ENCODE measurements around the gene MEF2A.

MEF2A gene

DNA sequence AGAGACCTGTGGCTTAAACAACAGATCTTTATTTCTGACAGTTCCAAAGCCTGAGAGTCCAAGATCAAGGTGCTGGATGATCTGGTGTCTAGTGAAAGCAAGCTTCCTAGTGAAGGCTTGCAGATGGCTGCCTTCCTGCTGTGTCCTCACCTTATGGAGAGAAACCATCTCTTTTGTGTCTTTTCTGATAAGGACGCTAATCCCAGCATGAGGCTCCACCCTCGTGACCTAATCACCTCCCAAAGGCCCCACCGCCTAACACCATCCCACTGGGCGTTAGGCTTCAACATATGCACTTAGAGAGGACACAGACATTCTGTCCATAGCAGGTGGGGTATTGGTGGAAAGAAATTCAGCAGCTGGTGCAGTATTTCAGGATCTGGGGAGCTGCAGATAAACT is 187.3 kb downstream of the MEF2A start:
- Histone ChIP-seq H3K9me3 (ENCODE audit: control insufficient read depth, insufficient read depth, low read depth, low read length) (no peaks in the 10 kb centered on the region), H3K27ac (ENCODE audit: extremely low read depth, low read depth, low read length) (no peak overlapping the region), H3K4me3 (ENCODE audit: low read depth, low read length) (no peak overlapping the region), H3K36me3 (ENCODE audit: control insufficient read depth in 2 of 2, insufficient read depth in 1 of 2, low read length in 2 of 2) (no peaks in the 10 kb centered on the region), H3K4me1 (ENCODE audit: control insufficient read depth, insufficient read depth, low read length) (no peaks in the 10 kb centered on the region)
- ChIA-PET CTCF (interaction anchor here (0.6 to 1.1 kb wide), 7 partner anchors 18 to 481 kb away, joined by 3 to 7 read pairs (median 4); no protein-coding TSS in a partner anchor), POLR2A (interaction anchor here (0.8 kb wide), 1 partner anchor 20 kb away, joined by 3 read pairs; the partner anchor contains the start of gene LYSMD4)
- TF ChIP-seq KLF16 (tag by site-specific recombination; IDR thresholded peaks at IDR 0.05) (no peak), ZNF175 (tag by site-specific recombination; IDR thresholded peaks at IDR 0.05) (no peak), ZNF24 (tag by site-specific recombination; IDR thresholded peaks at IDR 0.05) (no peak), ZNF426 (tag by site-specific recombination; IDR thresholded peaks at IDR 0.05) (no peak), ZNF266 (tag by site-specific recombination; IDR thresholded peaks at IDR 0.05; ENCODE audit: low read depth) (no peak), OSR2 (tag by site-specific recombination; IDR thresholded peaks at IDR 0.05) (no peak)
- TF ChIP-seq, protein P1, sequence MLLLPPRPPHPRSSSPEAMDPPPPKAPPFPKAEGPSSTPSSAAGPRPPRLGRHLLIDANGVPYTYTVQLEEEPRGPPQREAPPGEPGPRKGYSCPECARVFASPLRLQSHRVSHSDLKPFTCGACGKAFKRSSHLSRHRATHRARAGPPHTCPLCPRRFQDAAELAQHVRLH (tag by site-specific recombination; IDR thresholded peaks at IDR 0.05), result no peak
- TF ChIP-seq, protein P2, sequence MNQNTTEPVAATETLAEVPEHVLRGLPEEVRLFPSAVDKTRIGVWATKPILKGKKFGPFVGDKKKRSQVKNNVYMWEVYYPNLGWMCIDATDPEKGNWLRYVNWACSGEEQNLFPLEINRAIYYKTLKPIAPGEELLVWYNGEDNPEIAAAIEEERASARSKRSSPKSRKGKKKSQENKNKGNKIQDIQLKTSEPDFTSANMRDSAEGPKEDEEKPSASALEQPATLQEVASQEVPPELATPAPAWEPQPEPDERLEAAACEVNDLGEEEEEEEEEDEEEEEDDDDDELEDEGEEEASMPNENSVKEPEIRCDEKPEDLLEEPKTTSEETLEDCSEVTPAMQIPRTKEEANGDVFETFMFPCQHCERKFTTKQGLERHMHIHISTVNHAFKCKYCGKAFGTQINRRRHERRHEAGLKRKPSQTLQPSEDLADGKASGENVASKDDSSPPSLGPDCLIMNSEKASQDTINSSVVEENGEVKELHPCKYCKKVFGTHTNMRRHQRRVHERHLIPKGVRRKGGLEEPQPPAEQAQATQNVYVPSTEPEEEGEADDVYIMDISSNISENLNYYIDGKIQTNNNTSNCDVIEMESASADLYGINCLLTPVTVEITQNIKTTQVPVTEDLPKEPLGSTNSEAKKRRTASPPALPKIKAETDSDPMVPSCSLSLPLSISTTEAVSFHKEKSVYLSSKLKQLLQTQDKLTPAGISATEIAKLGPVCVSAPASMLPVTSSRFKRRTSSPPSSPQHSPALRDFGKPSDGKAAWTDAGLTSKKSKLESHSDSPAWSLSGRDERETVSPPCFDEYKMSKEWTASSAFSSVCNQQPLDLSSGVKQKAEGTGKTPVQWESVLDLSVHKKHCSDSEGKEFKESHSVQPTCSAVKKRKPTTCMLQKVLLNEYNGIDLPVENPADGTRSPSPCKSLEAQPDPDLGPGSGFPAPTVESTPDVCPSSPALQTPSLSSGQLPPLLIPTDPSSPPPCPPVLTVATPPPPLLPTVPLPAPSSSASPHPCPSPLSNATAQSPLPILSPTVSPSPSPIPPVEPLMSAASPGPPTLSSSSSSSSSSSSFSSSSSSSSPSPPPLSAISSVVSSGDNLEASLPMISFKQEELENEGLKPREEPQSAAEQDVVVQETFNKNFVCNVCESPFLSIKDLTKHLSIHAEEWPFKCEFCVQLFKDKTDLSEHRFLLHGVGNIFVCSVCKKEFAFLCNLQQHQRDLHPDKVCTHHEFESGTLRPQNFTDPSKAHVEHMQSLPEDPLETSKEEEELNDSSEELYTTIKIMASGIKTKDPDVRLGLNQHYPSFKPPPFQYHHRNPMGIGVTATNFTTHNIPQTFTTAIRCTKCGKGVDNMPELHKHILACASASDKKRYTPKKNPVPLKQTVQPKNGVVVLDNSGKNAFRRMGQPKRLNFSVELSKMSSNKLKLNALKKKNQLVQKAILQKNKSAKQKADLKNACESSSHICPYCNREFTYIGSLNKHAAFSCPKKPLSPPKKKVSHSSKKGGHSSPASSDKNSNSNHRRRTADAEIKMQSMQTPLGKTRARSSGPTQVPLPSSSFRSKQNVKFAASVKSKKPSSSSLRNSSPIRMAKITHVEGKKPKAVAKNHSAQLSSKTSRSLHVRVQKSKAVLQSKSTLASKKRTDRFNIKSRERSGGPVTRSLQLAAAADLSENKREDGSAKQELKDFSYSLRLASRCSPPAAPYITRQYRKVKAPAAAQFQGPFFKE (tag by site-specific recombination; IDR thresholded peaks at IDR 0.05; ENCODE audit: borderline replicate concordance), result no peak
- TF ChIP-seq, protein P3, sequence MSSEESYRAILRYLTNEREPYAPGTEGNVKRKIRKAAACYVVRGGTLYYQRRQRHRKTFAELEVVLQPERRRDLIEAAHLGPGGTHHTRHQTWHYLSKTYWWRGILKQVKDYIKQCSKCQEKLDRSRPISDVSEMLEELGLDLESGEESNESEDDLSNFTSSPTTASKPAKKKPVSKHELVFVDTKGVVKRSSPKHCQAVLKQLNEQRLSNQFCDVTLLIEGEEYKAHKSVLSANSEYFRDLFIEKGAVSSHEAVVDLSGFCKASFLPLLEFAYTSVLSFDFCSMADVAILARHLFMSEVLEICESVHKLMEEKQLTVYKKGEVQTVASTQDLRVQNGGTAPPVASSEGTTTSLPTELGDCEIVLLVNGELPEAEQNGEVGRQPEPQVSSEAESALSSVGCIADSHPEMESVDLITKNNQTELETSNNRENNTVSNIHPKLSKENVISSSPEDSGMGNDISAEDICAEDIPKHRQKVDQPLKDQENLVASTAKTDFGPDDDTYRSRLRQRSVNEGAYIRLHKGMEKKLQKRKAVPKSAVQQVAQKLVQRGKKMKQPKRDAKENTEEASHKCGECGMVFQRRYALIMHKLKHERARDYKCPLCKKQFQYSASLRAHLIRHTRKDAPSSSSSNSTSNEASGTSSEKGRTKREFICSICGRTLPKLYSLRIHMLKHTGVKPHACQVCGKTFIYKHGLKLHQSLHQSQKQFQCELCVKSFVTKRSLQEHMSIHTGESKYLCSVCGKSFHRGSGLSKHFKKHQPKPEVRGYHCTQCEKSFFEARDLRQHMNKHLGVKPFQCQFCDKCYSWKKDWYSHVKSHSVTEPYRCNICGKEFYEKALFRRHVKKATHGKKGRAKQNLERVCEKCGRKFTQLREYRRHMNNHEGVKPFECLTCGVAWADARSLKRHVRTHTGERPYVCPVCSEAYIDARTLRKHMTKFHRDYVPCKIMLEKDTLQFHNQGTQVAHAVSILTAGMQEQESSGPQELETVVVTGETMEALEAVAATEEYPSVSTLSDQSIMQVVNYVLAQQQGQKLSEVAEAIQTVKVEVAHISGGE (tag by site-specific recombination; conservative IDR thresholded peaks at IDR 0.05; ENCODE audit: low read depth), result no peak
- TF ChIP-seq, protein P4, sequence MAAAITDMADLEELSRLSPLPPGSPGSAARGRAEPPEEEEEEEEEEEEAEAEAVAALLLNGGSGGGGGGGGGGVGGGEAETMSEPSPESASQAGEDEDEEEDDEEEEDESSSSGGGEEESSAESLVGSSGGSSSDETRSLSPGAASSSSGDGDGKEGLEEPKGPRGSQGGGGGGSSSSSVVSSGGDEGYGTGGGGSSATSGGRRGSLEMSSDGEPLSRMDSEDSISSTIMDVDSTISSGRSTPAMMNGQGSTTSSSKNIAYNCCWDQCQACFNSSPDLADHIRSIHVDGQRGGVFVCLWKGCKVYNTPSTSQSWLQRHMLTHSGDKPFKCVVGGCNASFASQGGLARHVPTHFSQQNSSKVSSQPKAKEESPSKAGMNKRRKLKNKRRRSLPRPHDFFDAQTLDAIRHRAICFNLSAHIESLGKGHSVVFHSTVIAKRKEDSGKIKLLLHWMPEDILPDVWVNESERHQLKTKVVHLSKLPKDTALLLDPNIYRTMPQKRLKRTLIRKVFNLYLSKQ (tag by site-specific recombination; IDR thresholded peaks at IDR 0.05; ENCODE audit: borderline replicate concordance), result no peak

DNA sequence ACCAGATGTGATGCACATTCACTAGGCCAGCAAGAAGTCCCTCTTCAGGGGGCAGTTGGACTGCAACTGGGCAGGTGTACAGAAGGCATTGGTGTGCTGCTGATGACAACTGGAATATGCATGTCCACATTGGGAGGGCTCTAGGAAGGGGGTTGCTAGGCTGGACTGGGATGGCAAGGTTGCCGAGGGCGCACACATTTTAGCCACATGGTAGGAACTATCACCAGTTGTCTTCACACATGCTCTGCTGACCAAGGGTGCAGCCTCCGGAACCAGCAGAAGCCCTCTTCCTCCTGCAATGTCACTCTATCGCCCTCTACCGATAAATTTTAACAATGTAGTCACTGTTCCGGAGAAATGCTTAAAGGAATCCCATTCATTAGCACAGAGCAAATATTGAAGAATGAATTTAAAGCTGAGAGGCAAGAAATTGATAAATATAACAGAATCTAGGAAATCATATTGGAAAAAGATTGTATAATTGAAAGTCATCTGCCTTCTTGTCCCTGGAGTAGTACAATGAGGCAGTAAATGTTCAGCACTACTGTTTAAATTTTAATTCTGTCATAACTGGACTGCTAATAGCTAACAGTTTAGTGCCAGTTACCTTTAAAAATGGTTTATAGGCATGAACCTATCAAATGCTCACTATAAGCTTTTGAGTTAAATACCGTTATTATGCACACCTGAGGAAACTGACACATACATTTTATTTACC is 190.1 kb downstream of the MEF2A start:
- CTCF ChIA-PET, result interaction anchor here (0.5 to 4.5 kb wide), 57 partner anchors 8 to 1279 kb away, joined by 3 to 62 read pairs (median 4); partner anchors contain the start of genes LYSMD4 and SYNM
- TF ChIP-seq, protein P5, sequence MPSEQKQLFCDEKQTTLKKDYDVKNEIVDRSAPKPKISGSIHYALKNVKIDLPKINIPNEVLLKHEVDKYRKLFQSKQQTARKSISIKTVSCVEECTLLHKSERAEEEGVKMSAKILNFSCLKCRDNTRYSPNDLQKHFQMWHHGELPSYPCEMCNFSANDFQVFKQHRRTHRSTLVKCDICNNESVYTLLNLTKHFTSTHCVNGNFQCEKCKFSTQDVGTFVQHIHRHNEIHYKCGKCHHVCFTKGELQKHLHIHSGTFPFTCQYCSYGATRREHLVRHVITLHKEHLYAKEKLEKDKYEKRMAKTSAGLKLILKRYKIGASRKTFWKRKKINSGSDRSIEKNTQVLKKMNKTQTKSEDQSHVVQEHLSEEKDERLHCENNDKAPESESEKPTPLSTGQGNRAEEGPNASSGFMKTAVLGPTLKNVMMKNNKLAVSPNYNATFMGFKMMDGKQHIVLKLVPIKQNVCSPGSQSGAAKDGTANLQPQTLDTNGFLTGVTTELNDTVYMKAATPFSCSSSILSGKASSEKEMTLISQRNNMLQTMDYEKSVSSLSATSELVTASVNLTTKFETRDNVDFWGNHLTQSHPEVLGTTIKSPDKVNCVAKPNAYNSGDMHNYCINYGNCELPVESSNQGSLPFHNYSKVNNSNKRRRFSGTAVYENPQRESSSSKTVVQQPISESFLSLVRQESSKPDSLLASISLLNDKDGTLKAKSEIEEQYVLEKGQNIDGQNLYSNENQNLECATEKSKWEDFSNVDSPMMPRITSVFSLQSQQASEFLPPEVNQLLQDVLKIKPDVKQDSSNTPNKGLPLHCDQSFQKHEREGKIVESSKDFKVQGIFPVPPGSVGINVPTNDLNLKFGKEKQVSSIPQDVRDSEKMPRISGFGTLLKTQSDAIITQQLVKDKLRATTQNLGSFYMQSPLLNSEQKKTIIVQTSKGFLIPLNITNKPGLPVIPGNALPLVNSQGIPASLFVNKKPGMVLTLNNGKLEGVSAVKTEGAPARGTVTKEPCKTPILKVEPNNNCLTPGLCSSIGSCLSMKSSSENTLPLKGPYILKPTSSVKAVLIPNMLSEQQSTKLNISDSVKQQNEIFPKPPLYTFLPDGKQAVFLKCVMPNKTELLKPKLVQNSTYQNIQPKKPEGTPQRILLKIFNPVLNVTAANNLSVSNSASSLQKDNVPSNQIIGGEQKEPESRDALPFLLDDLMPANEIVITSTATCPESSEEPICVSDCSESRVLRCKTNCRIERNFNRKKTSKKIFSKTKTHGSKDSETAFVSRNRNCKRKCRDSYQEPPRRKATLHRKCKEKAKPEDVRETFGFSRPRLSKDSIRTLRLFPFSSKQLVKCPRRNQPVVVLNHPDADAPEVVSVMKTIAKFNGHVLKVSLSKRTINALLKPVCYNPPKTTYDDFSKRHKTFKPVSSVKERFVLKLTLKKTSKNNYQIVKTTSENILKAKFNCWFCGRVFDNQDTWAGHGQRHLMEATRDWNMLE (tag by site-specific recombination; conservative IDR thresholded peaks at IDR 0.05; ENCODE audit: low read depth), result 0 out of 2 replicates have a peak, but pooled peaks have one; percentile 21
- TF ChIP-seq ZNF621 (tag by site-specific recombination; IDR thresholded peaks at IDR 0.05), result no peak
- TF ChIP-seq, protein P6, sequence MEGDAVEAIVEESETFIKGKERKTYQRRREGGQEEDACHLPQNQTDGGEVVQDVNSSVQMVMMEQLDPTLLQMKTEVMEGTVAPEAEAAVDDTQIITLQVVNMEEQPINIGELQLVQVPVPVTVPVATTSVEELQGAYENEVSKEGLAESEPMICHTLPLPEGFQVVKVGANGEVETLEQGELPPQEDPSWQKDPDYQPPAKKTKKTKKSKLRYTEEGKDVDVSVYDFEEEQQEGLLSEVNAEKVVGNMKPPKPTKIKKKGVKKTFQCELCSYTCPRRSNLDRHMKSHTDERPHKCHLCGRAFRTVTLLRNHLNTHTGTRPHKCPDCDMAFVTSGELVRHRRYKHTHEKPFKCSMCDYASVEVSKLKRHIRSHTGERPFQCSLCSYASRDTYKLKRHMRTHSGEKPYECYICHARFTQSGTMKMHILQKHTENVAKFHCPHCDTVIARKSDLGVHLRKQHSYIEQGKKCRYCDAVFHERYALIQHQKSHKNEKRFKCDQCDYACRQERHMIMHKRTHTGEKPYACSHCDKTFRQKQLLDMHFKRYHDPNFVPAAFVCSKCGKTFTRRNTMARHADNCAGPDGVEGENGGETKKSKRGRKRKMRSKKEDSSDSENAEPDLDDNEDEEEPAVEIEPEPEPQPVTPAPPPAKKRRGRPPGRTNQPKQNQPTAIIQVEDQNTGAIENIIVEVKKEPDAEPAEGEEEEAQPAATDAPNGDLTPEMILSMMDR (tag by site-specific recombination; IDR thresholded peaks at IDR 0.05), result peak; percentile 65
- TF ChIP-seq ZNF654 (tag by site-specific recombination; IDR thresholded peaks at IDR 0.05; ENCODE audit: low read depth), result peak; percentile 78
- Histone ChIP-seq H3K27ac (ENCODE audit: extremely low read depth, low read depth, low read length) (no peak overlapping the region), H3K9me3 (ENCODE audit: control insufficient read depth, insufficient read depth, low read depth, low read length) (no peaks in the 10 kb centered on the region), H3K4me1 (ENCODE audit: control insufficient read depth, insufficient read depth, low read length) (no peaks in the 10 kb centered on the region), H3K4me3 (ENCODE audit: low read depth, low read length) (no peak overlapping the region), H3K36me3 (ENCODE audit: control insufficient read depth in 2 of 2, insufficient read depth in 1 of 2, low read length in 2 of 2) (no peaks in the 10 kb centered on the region)
- POLR2A ChIA-PET, result interaction anchor here (0.7 kb wide), 1 partner anchor 23 kb away, joined by 8 read pairs; the partner anchor contains the start of gene LYSMD4

Data from HEK293 (cell line).